ENCODE data around the gene VAC14. TPM values are rescaled to one million over a fixed set of nuclear protein-coding genes. Genes with fewer than 3 reads are reported as not detected.

Gene VAC14
- polyA plus RNA-seq, 1 donor from 2014 or later = 8.6 TPM

GRCh38 chr16:70781800-70782199, 19.2 kb downstream of the VAC14 start:
- Histone ChIP-seq H4K20me1 (ENCODE audit: insufficient read depth) (no peaks in the 10 kb centered on the region), H2AFZ (ENCODE audit: low read depth, low read length) (no peak overlapping the region), H3F3A (ENCODE audit: insufficient read depth, low read length, poor library complexity, severe bottlenecking) (no peaks in the 10 kb centered on the region), H3K9me3 (ENCODE audit: low read length) (no peaks in the 10 kb centered on the region), H3K36me3 (ENCODE audit: insufficient read depth, low read length) (peaks cover 11% of the 10 kb centered on the region), H3K9ac (ENCODE audit: low read length) (no peak overlapping the region), H3K4me3 (ENCODE audit: low read length) (no peak overlapping the region), H3K27ac (ENCODE audit: low read length) (no peak overlapping the region), H3K79me2 (replicated peaks; ENCODE audit: insufficient read depth, low read length) (no peaks in the 10 kb centered on the region), H3K9me2 (ENCODE audit: insufficient read depth, low read length) (no peaks in the 10 kb centered on the region), H3K4me2 (ENCODE audit: low read length) (no peak overlapping the region), H3K27me3 (ENCODE audit: insufficient read depth, low read depth, low read length) (no peaks in the 10 kb centered on the region)
- no peak for TF ChIP-seq RAD21 (conservative IDR thresholded peaks at IDR 0.05)
- TF ChIP-seq TAF1 (IDR thresholded peaks at IDR 0.05; ENCODE audit: low read depth) = no peak
- TF ChIP-seq SMC3 (conservative IDR thresholded peaks at IDR 0.05; ENCODE audit: poor library complexity) = no peak
- TF ChIP-seq, protein P1, sequence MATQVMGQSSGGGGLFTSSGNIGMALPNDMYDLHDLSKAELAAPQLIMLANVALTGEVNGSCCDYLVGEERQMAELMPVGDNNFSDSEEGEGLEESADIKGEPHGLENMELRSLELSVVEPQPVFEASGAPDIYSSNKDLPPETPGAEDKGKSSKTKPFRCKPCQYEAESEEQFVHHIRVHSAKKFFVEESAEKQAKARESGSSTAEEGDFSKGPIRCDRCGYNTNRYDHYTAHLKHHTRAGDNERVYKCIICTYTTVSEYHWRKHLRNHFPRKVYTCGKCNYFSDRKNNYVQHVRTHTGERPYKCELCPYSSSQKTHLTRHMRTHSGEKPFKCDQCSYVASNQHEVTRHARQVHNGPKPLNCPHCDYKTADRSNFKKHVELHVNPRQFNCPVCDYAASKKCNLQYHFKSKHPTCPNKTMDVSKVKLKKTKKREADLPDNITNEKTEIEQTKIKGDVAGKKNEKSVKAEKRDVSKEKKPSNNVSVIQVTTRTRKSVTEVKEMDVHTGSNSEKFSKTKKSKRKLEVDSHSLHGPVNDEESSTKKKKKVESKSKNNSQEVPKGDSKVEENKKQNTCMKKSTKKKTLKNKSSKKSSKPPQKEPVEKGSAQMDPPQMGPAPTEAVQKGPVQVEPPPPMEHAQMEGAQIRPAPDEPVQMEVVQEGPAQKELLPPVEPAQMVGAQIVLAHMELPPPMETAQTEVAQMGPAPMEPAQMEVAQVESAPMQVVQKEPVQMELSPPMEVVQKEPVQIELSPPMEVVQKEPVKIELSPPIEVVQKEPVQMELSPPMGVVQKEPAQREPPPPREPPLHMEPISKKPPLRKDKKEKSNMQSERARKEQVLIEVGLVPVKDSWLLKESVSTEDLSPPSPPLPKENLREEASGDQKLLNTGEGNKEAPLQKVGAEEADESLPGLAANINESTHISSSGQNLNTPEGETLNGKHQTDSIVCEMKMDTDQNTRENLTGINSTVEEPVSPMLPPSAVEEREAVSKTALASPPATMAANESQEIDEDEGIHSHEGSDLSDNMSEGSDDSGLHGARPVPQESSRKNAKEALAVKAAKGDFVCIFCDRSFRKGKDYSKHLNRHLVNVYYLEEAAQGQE (IDR thresholded peaks at IDR 0.05; ENCODE audit: borderline replicate concordance) = no peak
- no peak for TF ChIP-seq EP300 (conservative IDR thresholded peaks at IDR 0.05; ENCODE audit: poor library complexity, severe bottlenecking)
- TF ChIP-seq MXI1 (conservative IDR thresholded peaks at IDR 0.05; ENCODE audit: poor library complexity, severe bottlenecking) = no peak
- TF ChIP-seq EZH2 (IDR thresholded peaks at IDR 0.05; ENCODE audit: borderline replicate concordance, insufficient read depth, low read length, poor library complexity, severe bottlenecking) = no peak
- TF ChIP-seq CTCF (IDR thresholded peaks at IDR 0.05; ENCODE audit: poor library complexity, severe bottlenecking) = no peak
- no peak for TF ChIP-seq POLR2AphosphoS5 (IDR thresholded peaks at IDR 0.05)

DNA sequence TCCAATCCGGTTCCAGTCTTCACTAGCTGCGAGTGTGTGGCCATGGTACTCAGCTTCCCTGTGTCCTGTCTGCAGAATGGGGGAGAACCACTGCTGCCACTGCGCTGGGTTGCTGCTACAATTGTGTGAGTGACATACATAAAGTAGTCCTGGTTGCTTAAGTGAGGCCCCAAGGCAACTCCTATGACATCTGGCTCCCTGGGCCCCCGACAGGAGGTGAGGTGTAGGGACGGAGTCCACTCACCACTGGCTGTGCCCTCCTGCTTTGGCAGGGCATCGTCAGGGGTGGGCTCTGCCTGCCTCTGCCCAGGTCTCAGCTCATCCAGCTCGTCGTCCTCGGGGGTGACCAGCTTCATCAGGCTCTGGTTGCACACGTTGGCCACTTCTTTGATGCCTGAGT, 20.4 kb downstream of the VAC14 start:
- Histone ChIP-seq H3K9me3 (ENCODE audit: low read length) (no peaks in the 10 kb centered on the region), H3K79me2 (replicated peaks; ENCODE audit: insufficient read depth, low read length) (no peaks in the 10 kb centered on the region), H2AFZ (ENCODE audit: low read depth, low read length) (no peak overlapping the region), H3K4me2 (ENCODE audit: low read length) (no peak overlapping the region), H4K20me1 (ENCODE audit: insufficient read depth) (no peaks in the 10 kb centered on the region), H3K27ac (ENCODE audit: low read length) (no peak overlapping the region), H3K9me2 (ENCODE audit: insufficient read depth, low read length) (no peaks in the 10 kb centered on the region), H3K27me3 (ENCODE audit: insufficient read depth, low read depth, low read length) (no peaks in the 10 kb centered on the region), H3K4me3 (ENCODE audit: low read length) (no peak overlapping the region), H3K36me3 (ENCODE audit: insufficient read depth, low read length) (peaks cover 11% of the 10 kb centered on the region), H3F3A (ENCODE audit: insufficient read depth, low read length, poor library complexity, severe bottlenecking) (no peaks in the 10 kb centered on the region), H3K9ac (ENCODE audit: low read length) (no peak overlapping the region)
- TF ChIP-seq, protein P1 (IDR thresholded peaks at IDR 0.05; ENCODE audit: borderline replicate concordance) = no peak
- TF ChIP-seq EP300 (conservative IDR thresholded peaks at IDR 0.05; ENCODE audit: poor library complexity, severe bottlenecking) (no peak), TAF1 (IDR thresholded peaks at IDR 0.05; ENCODE audit: low read depth) (no peak), POLR2AphosphoS5 (IDR thresholded peaks at IDR 0.05) (no peak), EZH2 (IDR thresholded peaks at IDR 0.05; ENCODE audit: borderline replicate concordance, insufficient read depth, low read length, poor library complexity, severe bottlenecking) (no peak), CTCF (IDR thresholded peaks at IDR 0.05; ENCODE audit: poor library complexity, severe bottlenecking) (no peak), RAD21 (conservative IDR thresholded peaks at IDR 0.05) (no peak), SMC3 (conservative IDR thresholded peaks at IDR 0.05; ENCODE audit: poor library complexity) (no peak), MXI1 (conservative IDR thresholded peaks at IDR 0.05; ENCODE audit: poor library complexity, severe bottlenecking) (no peak)
